HL-60 (cell line): ENCODE data around the gene FOXR2.

Experiments
- DNase-seq, 2 experiments: peaks; one replicate each; pipeline ENCODE4 v3.0.0-alpha.2; 2010 to 2020; ENCODE audit warnings: low read depth in 1 of 2, low spot score in 1 of 2
- H3K27ac ChIP-seq: fragments of 250-450 bp; sonication (Bioruptor Pico); replicated peaks from 2 replicates; pipeline ENCODE4 v1.5.1; 2020; ENCODE audit warnings: mild to moderate bottlenecking, moderate library complexity
- H3K27me3 ChIP-seq: fragments of 250-450 bp; sonication (Bioruptor Pico); 2 replicates; pipeline ENCODE4 v1.5.1; 2021; ENCODE audit warnings: mild to moderate bottlenecking, moderate library complexity; ENCODE audit not compliant: insufficient read depth, poor library complexity, severe bottlenecking
- H3K4me3 ChIP-seq: replicated peaks from 2 replicates; pipeline ENCODE4 v1.5.1; 2011; ENCODE audit warnings: mild to moderate bottlenecking, control low read depth, low read length; ENCODE audit not compliant: insufficient read depth
- CTCF ChIP-seq: IDR thresholded peaks from one replicate; pipeline ENCODE4 v1.5.1; 2011; ENCODE audit warnings: low read length, control low read depth, inconsistent platforms; ENCODE audit not compliant: insufficient read depth
- GABPA ChIP-seq: IDR thresholded peaks from 2 replicates; pipeline ENCODE4 v1.6.1; 2012; ENCODE audit warnings: low read depth
- POLR2AphosphoS5 ChIP-seq: IDR thresholded peaks from 2 replicates; pipeline ENCODE4 v1.6.1; 2012; ENCODE audit warnings: low read depth
- REST ChIP-seq: IDR thresholded peaks from 2 replicates; pipeline ENCODE4 v1.6.1; 2012; ENCODE audit warnings: low read depth; ENCODE audit not compliant: insufficient replicate concordance
- SPI1 ChIP-seq: IDR thresholded peaks from 2 replicates; pipeline ENCODE4 v1.6.1; 2012; ENCODE audit warnings: low read depth, mild to moderate bottlenecking, borderline replicate concordance

FOXR2 gene

GRCh38 chrX:55648434-55648833 is 25.2 kb downstream of the FOXR2 start:
- DNase-seq = no peak
- no peak for TF ChIP-seq CTCF
- TF ChIP-seq REST = no peak
- TF ChIP-seq SPI1 = no peak
- no peak for TF ChIP-seq POLR2AphosphoS5
- TF ChIP-seq GABPA = no peak
- Histone ChIP-seq H3K4me3 (no peak overlapping the region), H3K27me3 (no peaks in the 10 kb centered on the region), H3K27ac (no peak overlapping the region)

- Histone ChIP-seq H3K27me3 (no peaks in the 10 kb centered on the region), H3K27ac (no peak overlapping the region), H3K4me3 (no peak overlapping the region)
- TF ChIP-seq CTCF (no peak), SPI1 (no peak), POLR2AphosphoS5 (no peak), REST (no peak), GABPA (no peak)
- DNase-seq = no peak
Measured at GRCh38 chrX:55659931-55660330, 36.7 kb downstream of the FOXR2 start.

GRCh38 chrX:55663584-55663983 is 40.4 kb downstream of the FOXR2 start:
- DNase-seq = no peak
- TF ChIP-seq SPI1 (peak; percentile 15; the same call in 1 of the 2 replicates), CTCF (no peak), POLR2AphosphoS5 (no peak), GABPA (no peak), REST (no peak)
- no peak overlapping the region for H3K27ac ChIP-seq
- no peaks in the 10 kb centered on the region for H3K27me3 ChIP-seq
- H3K4me3 ChIP-seq = no peak overlapping the region
